AG10803 (cell line): Measurements from ENCODE around the gene POP7.
"Not testable (repeated sequence)": the region's sequence is repeated elsewhere in the genome, so short reads cannot be mapped to it uniquely, and the experiment has no call there.

Experiments
- DNase-seq: peaks from one replicate; pipeline ENCODE4 v3.0.0; 2010; ENCODE audit warnings: low read depth
- H3K4me3 ChIP-seq: 2 replicates; pipeline ENCODE4 v1.5.1; 2011; ENCODE audit warnings: mild to moderate bottlenecking, low read length, control low read depth
- CTCF ChIP-seq: conservative IDR thresholded peaks from 2 replicates; pipeline ENCODE4 v1.5.1; 2011; ENCODE audit warnings: mild to moderate bottlenecking, low read length, control low read depth, inconsistent platforms

The POP7 gene

GRCh38 chr7:100705753-100706671 is at the start of gene POP7:
Gene POP7, plus strand, starts transcription at chr7:100706121. Its CDS starts 710 bp downstream, at chr7:100706831.
- TF ChIP-seq CTCF: no peak
- H3K4me3 ChIP-seq: peak within 1 kb of the TSS; percentile 91
- peak; percentile 97 for DNase-seq

- not testable (repeated sequence) for DNase-seq, H3K4me3 ChIP-seq
Measured at GRCh38 chr7:100662194-100662776, 43.6 kb upstream of the POP7 start.

- no peak for DNase-seq
- TF ChIP-seq CTCF: no peak
Measured at GRCh38 chr7:100665168-100665726, 40.7 kb upstream of the POP7 start.

GRCh38 chr7:100667331-100668068 is 38.4 kb upstream of the POP7 start:
- no peak for TF ChIP-seq CTCF
- H3K4me3 ChIP-seq: no peak overlapping the region
- DNase-seq: no peak

More at GRCh38 chr7:100665168-100665726, 40.7 kb upstream of the POP7 start:
- H3K4me3 ChIP-seq: no peak overlapping the region

GRCh38 chr7:100668069-100668449 is 37.9 kb upstream of the POP7 start:
- TF ChIP-seq CTCF: no peak
- no peak for DNase-seq
- H3K4me3 ChIP-seq: no peak overlapping the region

- H3K4me3 ChIP-seq, DNase-seq: not testable (repeated sequence)
Measured at GRCh38 chr7:100669106-100669505, 36.8 kb upstream of the POP7 start.

GRCh38 chr7:100670074-100670473 is 35.8 kb upstream of the POP7 start:
- no peak for DNase-seq
- H3K4me3 ChIP-seq: no peak overlapping the region
- TF ChIP-seq CTCF: no peak
